GDM1 (cell line): ENCODE data around the gene NDUFV3.
"Not testable (repeated sequence)": the region's sequence is repeated elsewhere in the genome, so short reads cannot be mapped to it uniquely, and the experiment has no call there.

Experiments used
- DNase-seq: peaks from one replicate; lab custom pipeline; 2025; lab: John Stamatoyannopoulos, UW

NDUFV3 gene

DNA sequence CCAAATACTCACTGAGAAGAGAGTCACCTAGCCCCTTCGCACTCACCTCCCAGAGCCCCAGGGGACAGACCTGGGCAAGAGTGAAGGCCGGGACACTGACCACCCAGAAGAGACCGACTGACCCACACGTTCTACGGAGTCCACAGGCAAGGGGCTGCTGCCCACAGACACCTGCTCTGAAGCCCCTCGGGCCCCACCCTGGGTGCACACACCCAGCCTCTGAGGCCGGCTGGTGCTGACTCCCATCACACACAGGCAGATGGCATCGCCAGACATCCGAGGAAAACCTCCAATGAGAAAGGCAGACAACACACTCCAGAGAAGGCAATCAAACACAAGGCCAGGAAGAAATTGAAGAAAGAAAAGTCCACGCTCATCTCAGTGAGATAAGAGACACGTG lies 35.9 kb upstream of the NDUFV3 start:
- no peak for DNase-seq

DNA sequence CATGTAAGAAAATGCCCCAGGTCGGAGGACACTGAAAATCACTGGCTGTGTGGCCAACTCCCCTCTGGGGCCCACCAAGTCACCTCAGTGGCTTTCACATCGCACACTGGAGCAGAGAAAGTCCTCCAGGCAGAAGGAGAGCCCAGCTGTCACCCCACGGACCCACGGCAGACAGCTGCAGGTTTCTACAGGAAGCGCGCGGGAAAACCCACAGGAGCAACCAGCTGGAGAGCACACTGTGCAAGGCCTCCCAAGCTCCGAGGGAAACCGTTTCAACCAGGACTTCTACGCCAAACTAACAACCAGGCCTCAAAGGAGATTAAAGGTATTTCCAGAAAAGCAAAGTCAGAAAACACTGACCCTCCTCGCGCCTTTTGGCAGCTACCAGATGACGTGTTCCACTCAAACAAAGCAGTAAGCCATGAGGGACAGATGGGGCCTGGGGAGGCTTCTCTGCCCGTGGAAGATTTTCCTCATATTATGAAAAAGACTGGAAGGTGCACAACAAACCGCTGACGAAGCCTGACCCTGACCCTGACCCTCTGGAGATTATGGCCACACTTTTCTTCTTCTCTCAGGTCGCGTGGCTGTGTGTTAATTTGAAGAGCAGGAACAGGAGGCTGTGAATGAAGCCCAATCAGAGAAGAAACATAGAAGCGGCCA lies 34.8 kb upstream of the NDUFV3 start:
- DNase-seq = no peak

DNA sequence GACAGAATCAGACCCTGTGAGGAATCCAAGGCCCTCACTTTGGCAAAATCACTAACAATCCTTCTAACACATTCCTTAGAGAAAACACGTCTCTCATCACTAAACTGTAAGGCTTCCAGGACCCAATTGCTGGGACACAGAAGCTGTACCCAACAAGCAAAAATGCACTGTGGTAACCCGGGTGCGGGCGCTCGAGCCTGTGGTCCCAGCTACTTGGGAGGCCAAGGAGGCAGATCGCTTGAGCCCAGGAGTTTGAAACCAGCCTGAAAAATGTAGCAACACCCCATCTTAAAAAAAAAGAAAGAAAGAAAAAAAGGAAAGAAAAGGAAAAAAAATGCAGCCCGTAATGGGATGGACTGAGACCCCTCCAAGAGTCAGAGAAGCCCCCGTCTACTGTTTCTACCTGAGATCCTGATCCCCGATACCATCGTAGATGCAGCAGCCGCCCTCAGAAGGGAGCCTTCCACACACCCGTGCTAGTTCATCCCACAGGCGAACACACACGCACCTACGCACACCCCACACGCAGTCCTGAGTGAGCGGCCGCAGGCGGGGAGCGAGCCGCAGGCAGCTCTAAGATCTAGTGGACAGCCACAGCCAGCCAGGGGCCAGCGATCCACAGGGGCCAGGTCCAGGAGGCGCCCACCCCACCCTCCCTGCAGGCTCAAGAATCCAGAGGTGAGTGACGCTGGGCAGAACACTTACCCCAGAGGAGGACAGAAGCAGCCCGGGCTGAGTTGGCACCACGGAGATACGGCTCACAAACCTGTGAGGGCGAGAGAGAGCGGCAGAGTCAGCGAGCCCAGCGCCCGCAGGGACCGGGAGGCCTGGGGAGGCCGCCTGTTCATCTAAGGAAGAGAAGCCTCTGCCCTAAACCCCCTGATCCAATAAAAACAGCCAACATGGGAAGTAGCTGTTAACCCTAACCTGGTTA lies 33.9 kb upstream of the NDUFV3 start:
- DNase-seq = no peak

DNA sequence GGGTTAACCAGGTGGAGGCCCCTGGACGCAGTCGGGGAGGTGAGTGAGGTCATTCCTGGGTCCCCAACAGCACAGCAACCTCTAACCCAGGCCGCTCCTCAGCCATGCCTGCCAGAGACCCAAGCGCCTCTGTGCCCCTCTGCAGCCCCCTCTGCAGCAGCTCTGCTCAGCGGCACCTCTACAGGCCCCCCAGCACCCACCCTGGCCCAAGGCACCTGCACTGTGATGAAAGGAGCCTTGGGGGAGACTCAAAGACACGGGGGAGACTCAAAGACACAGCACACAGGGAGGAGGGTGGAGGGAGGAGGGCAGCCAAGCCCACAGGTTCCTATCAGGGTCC lies 33.2 kb upstream of the NDUFV3 start:
- no peak for DNase-seq

DNA sequence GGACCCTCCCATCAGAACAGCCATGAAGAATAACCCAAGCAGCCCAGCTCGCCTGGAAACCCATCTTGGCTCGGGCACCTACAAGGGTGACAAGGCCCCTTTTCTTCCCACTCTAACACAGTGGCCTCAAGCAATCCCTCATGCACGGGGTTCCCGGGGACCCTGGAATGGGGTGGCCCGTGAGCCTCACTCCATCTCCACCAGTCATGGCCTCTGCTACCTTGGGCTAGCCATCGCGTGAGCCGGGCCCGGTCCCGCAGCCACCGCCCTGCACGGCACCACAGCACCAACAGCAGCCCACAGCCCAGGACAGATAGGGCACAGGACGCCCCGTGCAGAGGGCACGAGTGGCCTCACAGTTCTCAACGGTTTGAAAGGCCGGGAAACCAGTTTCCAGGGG lies 32.8 kb upstream of the NDUFV3 start:
- DNase-seq = no peak

DNA sequence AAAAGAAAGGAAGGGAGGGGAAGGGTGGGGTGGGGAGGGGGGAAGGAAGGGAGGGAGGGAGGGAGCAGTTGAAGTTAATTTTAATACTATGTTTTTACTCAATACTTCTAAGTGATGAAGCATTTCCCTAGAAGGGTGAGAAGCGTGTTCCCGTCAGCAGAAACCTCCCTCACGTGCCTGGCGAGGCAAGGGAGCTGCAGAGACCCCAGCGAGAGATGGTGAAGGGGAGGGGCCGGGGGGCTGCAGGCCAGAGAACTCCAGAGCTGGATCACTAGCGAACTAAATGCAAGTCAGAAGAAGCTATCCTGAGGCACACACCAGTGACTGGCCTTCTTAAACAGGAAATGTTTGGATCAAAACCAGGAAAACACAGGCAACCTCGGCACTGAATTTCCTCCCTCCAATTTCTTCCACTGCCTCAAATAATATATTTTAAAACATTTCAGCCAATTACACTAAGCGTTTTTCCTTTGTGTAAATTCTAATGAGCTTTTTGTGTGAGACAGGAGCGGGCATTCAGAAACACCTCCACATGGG lies 31.7 kb upstream of the NDUFV3 start:
- no peak for DNase-seq

DNA sequence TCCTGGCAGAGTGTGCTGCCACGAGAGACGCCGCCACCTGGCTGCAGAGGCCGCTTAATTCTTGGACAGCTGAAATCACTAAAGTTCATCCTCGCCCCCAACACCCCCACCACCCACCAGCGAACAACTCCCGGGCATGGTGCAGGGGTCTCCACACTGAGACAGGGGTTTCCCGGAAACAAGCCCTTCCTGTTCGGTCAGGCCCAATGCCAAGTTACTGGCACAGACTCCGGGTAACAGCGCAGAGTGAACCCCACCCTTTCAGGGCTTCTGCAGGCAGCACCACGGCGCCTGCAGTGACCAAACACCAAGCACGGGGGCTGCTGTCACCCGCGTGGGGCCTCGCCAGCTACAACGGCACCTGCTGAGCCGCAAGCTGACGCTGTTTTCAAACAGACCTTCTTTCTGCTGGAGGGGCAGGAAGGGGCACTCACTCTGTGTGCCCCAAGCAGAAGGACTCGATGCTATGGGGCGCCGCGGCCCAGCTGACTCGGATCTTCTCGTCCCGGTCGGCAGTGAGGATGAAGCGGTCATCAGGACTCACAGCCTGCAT lies 31.2 kb upstream of the NDUFV3 start:
- no peak for DNase-seq

DNA sequence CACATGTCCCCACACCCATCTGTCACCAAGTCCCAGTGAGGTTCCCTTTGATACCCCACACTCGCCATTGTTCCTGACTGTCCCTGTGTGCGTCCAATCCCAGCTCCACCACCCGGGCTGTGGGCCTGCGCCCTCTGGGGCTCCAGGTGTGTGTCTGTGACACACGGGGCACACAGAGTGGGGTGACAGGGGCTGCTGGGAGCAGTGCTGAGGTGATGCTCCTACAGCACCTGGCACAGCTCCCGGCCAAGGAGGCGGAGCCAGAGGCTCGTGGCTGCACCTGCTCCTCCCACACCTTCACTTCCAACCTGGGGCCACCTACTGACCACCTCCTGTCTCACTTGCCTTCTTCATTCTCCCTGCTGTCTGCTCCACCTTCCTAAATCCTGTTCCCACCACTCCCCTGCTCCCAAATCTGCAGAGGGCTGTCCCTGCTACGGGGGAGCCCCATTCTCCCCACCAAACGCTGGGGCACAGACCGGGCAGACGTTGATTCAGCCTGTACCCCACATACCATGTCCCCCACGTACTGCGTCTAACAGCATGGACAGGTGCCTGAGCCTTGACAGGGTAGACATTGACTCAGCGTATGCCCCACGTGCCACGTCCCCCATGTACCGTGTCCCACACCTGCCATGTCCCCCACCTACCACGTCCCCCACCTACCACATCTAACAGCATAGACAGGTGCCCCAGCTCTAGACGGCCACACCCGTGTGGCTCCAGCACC lies 30.2 kb upstream of the NDUFV3 start:
- no peak for DNase-seq

DNA sequence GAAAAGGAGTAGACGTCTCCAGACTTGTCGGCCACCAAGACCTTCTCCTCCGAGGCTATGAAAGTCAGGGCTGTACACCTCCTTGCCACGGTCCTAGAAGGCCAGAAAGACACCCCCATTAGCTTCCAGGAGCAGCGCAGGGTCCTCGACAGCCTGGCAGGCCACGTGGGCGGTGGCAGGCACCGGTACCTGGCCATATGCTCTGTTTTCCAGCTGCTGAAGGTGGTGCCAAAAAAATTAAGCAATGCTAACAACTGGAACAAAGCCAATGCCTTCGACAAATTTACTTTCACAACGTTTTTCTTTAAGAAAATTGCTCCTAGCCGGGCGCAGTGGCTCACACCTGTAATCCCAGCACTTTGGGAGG lies 29.6 kb upstream of the NDUFV3 start:
- DNase-seq = no peak

DNA sequence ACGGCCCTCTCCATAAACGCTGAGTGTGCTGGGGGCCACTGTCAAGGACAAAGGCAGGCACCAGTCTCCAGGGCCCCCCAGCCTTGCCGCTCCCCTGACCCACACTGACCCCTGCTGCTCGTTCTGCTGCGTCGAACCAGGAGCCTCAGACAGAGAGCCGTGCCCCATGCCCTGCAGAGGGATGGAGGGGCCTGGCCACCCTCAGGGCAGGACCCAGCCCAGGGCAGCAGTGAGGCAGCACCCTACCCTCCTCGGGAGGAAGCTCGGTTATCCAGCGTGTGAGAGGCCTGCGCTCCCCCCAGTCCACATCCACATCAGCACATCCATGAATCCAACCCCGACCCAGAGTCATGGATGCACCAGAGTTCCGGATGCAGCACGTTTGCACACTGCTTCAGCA lies 28.8 kb upstream of the NDUFV3 start:
- DNase-seq = no peak

DNA sequence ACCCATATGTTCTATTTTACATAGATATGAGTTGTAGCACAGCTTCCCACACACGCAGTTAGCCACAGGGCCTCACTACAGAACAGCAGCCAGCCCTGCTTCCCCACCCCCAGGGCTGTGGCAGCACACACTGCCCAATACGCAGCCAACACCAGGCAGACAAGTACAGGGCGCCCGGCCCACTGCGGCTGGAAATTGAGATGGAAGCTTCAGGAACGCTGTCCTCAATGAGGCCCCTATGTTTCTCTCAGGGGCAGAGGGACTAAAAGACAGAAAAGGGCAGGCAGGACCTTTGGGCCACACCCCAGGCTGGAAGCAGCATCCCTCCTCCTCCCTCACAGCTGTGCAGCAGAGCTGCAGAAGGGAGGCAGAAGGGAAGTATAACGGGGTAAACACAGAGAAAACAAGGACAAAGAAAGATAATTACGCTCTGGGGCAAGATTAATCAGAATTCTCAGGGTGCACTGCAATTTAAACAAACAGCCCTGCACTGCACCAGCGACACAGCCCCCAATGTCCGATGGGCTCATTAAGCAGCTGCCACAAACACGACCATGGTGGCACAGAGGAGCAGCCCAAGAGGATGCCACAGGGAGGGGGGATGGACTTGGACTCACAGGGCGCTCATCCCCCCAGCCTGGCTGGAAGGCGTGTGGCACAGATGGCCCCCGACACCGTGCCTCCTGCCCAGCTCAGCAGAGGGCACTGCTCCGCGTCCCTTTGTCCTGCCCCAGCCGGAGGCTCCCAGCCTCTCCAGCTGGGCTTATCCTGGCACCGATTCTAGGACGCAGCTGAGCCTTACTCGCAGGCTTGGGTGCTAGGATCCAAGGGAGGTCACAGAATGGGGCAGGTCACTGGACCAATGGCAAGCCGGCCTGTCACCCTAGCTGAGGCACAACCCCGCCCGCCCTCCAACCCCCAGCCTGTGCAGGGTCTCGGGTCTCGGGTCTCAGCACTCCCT lies 28.0 kb upstream of the NDUFV3 start:
- DNase-seq = no peak

DNA sequence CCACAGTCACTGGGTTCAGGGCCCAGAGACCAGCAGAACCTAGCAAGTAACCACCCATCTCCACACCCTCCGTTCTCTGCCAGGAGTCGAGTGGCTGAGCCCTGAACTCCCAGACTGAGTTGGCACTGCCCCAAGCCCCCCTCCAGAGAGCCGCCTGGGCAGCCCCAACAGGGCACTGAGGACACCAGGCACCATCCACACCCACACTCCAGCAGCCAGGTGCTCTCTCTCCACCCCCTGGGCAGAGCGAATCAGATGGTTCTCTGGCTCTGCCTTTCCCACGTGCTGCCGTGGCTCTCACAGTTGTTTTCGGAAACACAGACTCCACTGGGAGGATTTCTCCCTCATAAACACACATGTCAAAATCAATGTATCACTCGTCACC lies 27.3 kb upstream of the NDUFV3 start:
- DNase-seq = no peak

DNA sequence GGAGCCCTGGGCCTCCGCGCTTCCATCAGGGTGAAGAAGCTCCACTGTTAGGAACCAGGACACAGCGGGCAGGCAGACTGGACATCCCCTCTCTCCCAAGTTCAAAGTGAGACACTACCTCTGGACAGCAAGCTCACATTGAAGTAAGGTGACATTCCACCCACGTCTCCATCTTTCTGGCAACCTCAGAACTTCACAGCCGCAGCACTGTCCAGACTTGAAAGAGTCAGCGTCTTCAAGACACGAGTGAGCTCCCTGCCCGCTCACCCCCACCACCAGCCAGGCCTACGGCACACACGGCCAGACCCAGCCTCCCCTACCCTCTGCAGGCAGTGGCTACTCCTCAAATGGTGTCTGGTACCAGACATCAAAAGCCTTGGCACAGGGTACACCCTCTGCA lies 24.9 kb upstream of the NDUFV3 start:
- no peak for DNase-seq

DNA sequence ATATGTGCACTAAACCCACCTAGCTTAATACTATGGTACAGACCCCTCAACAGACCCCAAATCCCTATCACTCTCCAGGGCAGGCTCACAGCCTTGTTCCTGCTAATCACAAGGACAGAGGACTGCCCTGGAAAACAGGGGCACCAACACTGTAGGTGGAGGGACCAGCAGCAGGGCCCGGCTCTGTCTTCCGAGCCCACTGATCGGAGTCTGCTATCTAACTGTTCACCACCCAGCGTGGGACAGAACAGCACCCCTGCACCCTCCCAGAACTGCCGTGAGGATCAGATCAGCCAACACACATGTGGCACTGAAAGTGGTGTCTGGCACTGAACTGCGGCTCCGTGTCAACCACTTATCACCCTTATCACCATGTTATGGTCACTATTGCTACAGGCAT lies 20.0 kb upstream of the NDUFV3 start:
- DNase-seq = no peak

DNA sequence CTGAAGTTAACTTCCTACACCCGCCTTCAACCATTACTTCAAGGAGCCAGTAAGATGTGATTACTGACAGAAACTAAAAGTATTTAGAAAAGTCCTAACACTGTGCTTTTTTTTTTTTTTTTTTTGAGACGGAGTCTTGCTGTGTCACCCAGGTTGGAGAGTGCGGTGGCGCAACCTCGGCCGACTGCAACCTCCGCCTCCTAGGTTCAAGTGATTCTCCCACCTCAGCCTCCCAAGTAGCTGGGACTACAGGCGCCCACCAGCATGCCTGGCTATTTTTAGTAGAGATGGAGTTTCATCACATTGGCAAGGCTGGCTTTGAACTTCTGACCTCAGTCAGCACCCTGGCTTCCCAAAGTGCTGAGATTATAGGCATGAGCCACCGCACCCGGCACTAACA lies 17.3 kb upstream of the NDUFV3 start:
- not testable (repeated sequence) for DNase-seq

DNA sequence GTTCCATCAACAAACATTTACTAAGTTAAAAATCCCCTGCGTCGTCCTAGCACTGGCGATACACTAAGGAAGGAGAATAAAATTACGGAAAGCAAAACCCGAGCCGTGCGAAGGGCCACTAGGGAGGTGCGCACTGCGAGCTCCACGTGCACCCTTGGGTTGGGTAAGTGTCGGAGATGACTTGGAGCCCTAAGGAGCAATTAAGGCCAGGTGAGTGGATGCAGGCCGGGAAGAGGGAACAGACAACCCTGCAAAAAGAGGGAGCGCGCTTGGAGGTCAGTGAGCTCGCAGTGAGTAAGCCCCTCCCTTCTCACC lies 14.5 kb upstream of the NDUFV3 start:
- DNase-seq = no peak

DNA sequence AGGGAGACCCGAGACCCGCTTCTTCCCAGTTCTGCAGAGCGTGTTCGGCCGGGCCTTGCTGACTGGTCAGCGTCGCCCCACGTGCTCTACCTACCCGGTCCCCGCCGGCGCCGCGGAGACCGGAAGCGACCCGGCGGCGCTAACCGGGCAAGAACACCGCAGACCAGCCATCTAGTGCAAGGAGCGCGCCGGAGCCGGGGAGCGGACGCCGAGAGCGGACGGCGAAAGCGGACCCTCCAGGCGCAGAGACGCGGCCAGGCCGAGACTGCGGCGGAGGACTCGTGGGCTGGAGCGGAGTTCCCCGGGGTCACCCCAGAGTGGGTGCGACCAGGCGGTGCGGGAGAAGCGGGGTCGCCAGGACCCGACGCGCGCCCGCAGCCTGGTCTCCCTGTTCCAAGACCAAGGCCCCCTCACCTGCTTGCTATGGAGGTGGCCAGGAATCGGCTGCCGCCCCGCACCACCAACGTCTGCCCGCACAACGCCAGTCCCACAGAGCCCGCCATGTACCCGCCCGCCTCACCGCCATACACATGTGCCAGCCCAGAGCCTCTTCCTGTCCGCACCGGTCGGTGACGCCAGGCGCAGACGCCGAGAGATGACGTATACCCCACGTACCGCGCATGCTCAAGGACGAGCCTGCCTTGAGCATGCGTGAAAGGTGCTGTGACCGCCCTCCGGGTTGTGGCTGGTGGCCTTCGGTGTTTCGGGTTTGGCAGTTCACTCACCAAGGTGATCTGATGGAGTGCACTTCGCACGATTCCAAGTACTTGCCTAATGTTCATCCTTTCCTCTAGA lies 13.9 kb upstream of the NDUFV3 start, which contains the start of gene WDR4:
WDR4 (minus strand) TSS at position 547 of the 795 bp plus-strand sequence; CDS start at position 503, 44 bp downstream.
- peak; percentile 95 for DNase-seq

DNA sequence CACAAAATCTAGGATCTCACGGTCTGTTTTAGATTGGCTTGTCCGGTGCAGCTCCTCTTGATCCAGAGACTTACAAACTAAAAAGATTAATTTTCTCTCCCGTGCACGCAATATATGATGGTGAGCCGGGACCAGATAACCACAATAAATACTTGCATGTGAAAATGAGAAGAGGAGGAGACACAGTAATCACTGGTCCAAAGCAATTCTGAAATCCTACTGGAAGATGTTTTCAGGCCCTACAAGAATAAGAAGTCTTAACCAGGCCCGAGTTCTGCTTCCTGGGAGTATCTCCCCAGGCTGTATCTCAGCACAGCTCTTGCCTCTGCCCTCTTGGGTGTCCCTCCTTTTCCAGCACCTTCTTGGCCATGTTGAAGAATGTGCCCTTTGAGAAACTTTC lies 12.8 kb upstream of the NDUFV3 start:
- no peak for DNase-seq

DNA sequence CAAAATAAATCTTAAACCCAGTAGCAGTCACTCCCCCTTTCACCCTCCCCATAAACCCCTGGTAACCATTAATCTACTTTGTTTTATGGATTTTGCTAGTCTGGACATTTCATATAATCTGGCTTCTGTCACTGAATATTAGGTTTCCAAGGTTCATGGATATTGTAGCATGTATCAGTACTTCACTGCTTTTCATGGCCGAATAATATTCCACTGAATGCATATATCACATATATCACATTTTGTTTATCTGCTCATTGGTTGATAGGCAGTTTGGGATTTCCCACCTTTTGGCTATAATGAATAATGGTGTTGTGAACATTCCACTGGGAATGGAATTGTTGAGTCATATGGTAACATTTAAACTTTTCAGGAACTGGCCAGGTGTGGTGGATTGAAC lies 9.2 kb upstream of the NDUFV3 start:
- no peak for DNase-seq

DNA sequence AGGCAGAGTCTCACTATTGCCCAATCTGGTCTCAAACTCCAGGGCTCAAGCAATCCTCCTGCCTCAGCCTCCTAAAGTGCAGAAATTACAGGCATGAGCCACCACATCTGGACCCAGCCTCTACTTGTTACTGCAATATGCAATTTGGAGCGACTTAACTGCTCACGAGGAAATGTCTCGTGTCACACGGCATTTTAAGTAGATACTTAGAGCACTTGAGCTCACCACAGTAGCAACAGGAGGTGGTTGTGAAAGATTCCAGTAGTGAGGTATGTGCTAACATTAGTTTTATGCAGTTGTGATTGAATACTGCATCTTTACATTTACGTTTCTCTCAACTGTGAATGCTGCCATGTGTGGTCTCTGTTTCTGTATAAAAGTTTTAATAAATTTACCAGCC lies 5.8 kb upstream of the NDUFV3 start:
- no peak for DNase-seq

DNA sequence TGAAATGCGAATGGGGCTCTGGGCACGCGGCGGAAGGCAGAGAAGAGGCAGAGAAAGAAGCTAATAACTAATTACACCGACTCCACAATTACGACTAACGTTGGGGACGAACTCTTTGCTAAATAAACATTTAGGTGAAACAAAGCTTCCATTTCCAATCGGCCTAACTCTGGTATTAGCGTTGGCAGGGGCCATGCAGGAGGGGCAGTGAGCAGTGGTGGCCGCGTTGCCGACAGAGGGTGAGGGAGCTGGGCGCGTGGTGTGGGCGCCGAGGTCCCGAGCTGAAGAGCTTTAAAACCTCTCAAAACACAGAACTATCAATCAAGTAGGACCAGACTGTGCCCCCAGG lies 553 bp upstream of the NDUFV3 start:
- no peak for DNase-seq
